HG03439 (cell line): ENCODE measurements around the gene TCEANC2.

ENCODE experiments used
- ATAC-seq: cut with Tn5 transposase; IDR thresholded peaks from one replicate; pipeline ENCODE4 v1.9.1; 2021; ENCODE audit warnings: mild to moderate bottlenecking, moderate library complexity; ENCODE audit not compliant: unreplicated experiment

Gene TCEANC2

DNA sequence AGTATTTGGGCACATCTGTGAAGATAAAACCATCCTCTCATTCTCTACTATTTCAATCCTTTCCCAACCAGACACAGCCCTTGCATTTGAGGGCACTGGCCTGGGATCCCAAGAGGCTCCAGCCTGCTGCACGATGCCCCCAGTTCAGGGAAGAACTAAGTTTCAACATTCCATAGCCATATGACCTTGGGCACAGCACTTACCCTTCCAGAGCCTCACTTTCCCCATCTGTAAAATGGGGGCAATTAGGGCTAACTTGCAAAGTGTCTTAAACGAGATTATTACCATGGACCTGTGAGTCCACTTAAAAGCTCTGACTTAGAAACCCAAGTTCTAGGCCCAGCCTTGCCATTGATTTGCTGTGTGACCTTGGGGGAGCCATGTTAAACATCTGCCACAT, 76.5 kb downstream of the TCEANC2 start:
- no peak for ATAC-seq

DNA sequence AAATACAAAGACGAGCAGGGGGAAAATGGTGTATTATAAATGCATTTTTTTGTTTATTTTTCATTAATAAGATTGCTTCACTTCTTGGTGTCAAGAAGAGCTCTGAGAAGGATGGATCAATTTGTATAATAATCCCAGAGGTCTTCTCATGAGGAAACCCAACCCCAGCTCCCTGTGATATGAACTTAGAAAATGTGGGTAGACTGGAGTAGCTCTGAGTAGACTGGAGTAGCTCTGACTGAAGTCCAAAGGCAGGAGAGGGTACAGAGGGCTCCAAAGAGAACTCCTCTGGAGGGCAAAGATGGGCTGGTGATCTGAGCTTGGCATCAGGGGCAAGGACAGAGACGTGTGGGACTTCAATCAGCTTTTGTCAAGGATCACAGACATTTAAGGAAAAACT, 78.0 kb downstream of the TCEANC2 start:
- no peak for ATAC-seq

DNA sequence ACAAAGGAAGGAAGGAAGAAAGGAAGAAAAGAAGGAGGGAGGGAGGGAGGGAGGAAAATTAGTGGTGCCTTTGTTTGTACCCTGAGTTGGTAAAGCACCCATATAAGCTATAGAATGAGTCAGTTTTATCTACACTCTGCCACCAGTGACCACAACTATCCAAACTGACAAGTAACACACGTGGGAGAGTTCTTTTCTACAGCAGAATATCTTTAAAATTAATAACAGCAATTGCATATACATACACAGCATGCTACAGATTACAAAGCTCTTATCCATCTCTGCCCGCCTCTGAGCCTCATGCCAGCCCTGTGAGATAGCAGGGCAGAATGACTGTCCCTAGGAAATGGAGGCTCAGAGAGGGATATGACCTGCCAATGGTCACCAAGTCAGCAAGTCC, 79.1 kb downstream of the TCEANC2 start:
- ATAC-seq = no peak

DNA sequence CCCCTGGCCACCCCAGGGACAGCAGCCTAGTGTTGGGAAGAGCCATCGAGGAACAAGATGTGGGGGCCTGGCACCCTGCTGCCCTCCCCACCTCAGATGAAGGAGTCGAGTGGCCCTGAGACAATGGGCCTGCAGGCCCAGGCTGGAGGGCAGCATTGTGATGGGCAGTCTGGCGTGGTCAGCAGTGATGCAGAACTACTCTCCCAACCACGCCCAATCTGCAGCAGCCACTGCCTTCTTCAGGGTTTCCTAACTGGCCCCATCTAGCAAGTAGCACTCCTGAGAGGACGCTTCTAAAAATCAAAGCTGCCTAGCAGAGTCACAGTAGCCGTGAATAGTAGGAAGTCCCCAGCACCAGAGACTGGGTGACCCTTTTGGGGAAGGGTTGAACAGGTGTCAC, 80.9 kb downstream of the TCEANC2 start:
- no peak for ATAC-seq

DNA sequence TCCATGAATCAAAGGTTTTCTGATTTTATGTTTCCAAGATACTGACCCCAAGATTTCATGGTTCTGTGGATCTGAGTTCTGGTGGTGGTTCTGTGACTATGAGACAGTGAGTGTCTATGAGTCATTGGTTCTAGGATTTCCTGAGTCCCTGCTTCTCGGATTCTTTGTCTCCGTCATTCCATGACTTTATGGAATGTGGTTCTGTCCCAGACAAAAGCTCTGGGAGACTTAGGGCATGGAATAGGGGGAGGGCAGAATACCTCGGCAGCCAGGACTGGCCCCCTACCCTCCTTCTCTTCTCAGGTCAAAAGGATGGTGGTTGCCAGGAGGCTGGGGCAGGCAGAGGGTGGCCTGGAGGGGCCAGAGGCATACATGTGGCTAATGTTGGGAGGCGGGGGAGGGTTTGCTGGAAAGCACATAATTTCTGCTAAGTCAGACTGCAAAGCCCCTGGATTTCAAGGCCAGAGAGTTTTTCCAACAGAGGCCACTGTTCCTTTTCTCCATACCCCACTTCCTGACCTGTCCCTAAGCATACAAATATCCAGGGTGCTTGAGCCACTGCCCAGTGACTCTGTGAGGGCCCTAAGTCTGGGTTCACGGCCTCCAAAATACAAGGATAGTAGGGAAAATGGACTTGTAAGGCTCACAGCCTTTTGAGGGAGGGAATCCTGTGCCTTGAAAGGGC, 82.2 kb downstream of the TCEANC2 start:
- ATAC-seq = no peak

DNA sequence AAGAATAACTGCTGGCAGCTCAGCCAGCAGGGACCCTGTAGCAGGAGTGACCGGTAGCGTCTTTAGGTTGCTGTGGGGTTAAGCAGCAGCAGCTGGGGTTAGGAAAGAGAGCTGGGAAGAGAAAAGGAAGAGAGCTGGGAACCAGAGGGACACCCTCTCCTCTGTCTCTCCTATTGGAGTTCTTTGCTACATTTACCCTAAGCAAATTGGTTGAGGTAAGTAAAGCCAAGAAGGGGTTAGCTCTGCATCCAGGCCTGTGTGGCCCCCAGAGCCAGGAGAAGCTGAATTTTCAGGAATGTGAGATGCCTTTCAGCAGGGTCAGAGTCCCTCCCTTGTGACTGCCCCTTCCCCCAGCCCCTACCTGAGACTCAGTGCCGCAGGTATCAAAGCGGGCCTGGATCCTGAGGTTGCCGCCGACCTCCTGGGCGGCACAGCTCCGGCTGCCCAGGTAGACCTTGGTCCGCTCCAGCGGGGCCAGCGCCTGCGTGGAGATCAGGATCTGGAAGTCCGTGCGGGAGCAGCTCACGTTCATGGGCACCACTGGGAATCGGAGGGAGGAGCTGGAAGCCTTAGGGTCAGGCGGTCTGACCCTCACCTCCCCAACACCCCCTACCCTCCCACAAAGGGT, 83.0 kb downstream of the TCEANC2 start:
- ATAC-seq = no peak

DNA sequence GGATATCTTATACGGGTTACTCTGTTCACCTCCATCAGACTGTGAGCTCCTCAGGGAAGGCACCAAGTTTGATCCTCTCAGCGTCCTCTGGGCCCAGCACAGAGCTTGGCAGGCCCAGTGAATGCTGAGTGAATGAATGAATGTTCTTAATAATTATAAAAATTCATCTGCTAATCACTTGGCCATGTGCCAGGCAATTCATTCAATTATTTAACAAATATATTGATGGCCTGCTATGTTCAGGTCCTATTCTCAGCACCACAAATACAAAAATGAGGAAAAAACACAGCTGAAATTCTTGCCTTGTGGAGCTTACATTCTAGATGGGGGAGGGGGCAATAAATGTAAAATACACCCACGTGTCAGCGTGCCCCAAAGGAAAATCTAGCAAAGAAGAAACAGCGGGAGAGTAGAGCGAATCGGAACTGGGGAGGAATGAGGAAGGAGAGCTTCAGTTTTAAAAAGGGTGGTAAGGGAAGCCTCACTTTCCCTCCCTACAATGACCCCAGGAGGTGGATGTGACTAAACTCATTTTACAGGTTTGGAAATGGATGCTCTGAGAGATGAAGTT, 83.6 kb downstream of the TCEANC2 start:
- ATAC-seq = no peak

DNA sequence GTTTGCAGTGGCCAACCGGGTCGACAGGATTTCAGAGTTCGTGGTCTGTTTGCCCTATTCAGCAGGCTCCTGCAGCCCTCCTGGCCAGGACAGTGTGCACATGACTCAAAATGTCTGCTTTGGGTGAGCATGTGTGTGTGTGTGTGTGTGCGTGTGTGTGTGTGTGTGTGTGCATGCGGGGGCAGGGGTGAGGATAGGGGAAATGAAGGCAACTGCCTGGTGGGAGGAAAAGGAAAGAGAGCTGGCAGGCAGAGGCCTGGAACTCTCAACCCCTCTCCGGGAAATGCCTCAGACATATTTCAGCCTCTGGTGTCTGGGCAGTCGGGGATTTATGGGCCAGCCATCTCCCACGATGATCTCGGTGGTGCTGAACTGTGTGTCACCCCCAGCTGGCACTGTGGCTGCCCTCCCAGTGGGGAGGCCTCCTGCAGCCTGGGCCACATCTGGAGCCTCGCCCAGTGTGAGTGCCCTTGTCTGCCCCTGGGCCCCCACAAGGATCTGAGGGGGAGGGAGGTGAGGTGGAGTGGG, 84.2 kb downstream of the TCEANC2 start:
- no peak for ATAC-seq

DNA sequence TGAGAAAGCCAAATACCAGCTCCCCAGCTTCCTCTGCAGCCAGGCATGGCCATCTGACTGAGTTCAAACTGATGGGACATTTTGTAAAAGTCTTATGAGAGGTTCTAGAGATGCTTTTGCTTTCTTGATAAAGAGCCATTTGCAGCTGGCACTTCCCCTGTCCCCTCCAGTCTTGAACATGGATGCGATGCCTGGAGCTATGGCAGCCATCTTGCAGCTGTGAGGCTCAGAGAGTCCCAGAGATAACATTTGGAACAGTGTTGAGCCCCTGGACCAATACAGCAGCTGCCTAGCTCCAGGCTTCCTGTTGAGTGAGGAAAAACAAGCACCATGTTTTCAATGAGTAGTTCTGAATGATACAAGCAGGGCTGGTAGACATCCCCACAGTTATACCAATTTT, 85.6 kb downstream of the TCEANC2 start:
- ATAC-seq = no peak

DNA sequence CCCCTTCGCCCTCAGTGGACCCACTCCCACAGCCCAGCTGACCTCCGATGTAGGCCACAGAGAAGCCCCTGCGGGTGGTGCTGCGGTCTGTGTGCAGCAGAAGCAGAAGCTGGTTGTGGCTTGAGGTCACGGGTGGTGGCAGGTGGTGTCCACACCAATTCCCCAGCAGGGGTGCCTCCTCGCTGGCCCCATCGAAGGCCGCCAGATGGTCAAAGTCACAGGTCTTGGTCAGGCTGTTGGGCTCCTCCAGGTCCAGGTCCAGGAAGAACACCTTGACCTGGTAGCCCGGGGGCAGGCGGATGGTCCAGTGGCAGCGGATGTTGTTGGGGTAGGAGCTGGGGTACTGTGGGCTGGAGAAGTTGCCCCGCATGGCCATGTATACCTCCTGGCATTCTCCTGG, 86.3 kb downstream of the TCEANC2 start:
- ATAC-seq = no peak

DNA sequence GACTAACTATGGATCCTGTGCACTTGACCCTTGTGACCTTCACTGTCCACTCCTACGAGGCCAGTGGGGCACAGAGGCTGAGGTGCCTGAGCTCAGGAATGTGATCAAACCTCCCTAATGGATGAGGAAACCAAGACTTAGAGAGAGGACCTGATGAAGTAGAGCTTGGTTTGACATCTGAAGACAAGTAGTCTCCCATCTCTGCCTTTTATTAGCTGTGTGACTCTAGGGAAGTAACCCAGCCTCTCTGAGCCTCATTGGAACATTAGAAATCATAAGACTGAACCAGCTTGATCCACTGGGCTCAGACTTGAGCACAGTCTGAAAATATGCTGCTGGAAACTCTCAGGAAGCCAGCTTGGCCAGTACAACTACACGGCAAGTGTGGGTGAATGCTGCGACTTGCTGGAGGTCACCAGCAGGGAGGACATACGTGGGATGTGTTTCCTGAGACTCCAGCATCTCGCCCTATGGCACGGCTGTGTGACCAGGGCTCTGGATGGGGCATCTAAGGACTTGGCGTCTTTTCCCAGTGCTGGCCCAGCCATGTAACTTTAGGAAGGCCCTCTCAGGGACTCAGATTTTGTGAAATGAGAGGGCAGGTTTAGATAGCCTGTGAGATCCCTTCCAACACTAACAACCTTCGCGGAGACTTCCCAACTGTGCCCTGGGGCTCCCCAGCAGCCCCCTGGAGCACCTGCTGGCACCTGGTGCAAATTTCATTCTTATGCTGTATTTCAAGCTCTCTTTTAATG, 88.9 kb downstream of the TCEANC2 start:
- ATAC-seq = no peak

DNA sequence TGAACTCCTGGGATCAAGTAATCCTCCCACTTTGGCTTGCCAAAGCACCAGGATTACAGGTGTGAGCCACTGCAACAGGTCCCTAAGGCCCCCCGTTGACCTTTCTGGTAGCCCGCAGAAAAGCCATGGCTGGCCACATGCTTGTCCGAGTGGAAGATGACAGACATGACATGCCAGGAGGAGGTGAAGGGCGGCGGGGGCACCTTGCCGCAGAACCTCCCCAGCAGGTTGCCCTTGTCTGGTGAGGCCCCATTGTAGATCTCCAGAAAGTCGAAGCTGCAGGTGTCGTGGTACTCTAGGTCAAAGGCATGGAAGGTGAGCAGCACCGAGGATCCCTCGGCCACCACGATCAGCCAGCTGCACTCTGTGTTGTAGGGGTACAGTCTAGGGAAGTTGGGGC, 91.0 kb downstream of the TCEANC2 start:
- no peak for ATAC-seq

DNA sequence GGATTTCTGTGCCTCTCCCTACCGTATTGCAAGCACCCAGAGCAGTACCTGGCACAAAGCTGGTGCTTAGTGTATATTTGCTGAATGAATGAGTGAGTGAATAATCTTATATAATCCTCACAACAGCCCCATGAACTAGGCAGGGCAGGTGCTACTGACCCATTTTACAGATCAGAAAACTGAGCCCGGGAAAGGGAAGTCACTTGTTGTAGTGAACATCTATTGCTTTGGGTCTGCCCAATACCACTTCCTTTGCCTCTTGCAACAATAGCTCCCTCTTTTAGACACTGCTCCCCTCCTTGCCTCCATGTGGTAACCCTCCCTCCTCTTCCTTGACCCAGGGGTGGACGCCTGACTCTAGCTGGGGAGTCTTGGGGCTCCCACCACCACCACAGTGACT, 96.3 kb downstream of the TCEANC2 start:
- ATAC-seq = no peak

DNA sequence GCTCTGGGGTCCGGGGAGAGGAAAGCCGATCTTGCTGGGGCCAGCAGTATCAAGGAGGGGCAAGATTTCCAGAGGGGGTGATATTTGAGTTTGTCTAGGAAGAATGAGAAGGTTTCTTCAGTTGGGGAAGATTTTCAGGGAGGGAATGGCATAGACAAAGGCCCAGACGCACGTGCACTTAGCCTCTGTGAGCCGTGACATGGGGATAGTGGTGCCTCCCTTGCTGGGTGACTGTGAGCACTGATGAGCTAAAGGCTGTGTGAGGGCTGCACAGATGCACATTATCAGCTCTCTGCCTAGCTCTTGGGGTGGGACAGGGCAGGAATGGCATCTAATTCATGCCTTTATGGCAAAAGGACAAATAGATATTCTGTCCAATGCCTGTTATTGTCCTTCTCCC, 97.6 kb downstream of the TCEANC2 start:
- ATAC-seq = no peak

DNA sequence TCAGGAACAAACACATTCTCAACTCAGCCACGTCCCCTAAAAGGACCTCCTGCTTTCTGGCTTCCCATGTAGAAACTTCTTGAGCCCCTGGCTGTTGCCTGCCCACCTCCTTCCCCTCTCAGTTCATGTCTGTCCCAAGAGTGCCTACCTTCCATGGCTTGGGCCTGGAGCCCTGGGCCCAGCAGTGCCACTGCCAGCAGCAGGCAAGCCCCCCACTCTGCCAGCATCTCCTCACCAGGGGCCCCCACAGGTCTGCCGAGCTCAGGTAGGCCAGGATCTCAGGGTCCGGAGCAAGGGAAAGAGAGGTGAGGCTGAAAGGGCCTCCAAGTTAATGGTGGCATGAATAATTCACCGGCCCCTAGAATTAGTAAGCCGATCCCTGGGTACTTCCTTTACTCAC, 99.3 kb downstream of the TCEANC2 start, which contains the start of gene CDCP2:
Gene CDCP2, minus strand, starts transcription at position 305 of the 400 bp plus-strand sequence. Its CDS starts 78 bp downstream, at position 227.
- ATAC-seq = no peak

DNA sequence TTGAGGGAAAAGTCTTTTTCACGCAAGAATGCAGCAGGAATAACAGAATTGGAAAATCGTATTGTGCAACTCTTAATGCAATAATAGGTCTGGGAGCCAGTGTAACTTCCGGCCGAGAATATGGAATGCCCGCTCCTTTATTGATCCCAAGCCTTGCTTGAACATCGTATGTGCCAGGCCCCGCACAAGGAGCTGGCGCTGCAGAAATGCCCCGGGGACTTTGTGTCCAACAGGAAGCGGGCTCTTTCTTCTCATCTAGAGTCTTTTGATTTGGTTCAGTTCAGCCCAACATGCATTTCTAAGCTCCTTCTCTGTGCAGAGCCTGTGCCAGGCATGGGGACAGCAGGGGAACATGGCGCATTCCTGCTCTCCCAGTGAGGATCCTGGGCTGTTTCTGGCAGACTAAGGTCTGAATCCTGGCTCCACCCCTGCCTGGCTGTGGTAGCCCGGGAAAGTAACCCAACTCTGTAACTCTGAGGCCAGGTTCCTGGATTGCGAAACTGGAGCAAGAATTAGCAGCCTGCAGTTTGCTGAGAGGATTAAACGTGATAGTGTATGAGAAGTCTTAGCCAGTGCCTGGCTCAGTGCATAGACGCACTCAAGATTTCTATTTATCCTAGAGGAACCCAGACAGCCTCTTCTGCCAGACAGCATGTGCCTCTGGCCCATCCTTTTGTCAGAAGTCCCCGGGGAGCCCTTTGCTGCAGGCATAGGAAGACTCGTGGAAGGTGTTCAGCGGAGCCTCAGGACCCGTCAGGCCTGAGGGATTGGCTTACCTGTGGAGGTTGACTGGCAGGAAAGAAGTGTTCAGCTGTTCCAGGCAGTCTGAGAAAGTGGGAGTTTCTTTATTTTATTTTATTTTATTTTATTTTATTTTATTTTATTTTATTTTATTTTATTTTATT, 100.4 kb downstream of the TCEANC2 start:
- ATAC-seq = no peak
